Osteoblast (primary cell): ENCODE results near the gene SEMA6B. TPM values are rescaled to one million over a fixed set of nuclear protein-coding genes. Genes with fewer than 3 reads are reported as not detected.

Experiments
- DNase-seq: peaks from one replicate; pipeline ENCODE4 v3.0.0; 2011; ENCODE audit warnings: low spot score, mixed read lengths; ENCODE audit not compliant: insufficient read length; ENCODE audit errors: missing footprints
- H2AFZ ChIP-seq: 2 replicates; pipeline ENCODE4 v1.6.0; 2011; ENCODE audit warnings: mild to moderate bottlenecking, low read length
- H3K27ac ChIP-seq: 2 replicates; pipeline ENCODE4 v1.5.1; 2011; ENCODE audit warnings: mild to moderate bottlenecking, low read depth, low read length, moderate library complexity
- H3K27me3 ChIP-seq: 2 replicates; pipeline ENCODE4 v1.6.0; 2012; ENCODE audit warnings: mild to moderate bottlenecking, control low read depth, inconsistent platforms, low read length, moderate library complexity; ENCODE audit not compliant: insufficient read depth
- H3K36me3 ChIP-seq: 2 replicates; pipeline ENCODE4 v1.5.1; 2011; ENCODE audit warnings: mild to moderate bottlenecking, low read length, control low read depth, moderate library complexity; ENCODE audit not compliant: insufficient read depth
- H3K4me1 ChIP-seq: 2 replicates; pipeline ENCODE4 v1.5.1; 2011; ENCODE audit warnings: mild to moderate bottlenecking, low read length, control low read depth, moderate library complexity; ENCODE audit not compliant: insufficient read depth
- H3K4me2 ChIP-seq: 2 replicates; pipeline ENCODE4 v1.6.0; 2011; ENCODE audit warnings: mild to moderate bottlenecking, low read length; ENCODE audit not compliant: insufficient read depth
- H3K4me3 ChIP-seq: fragments of 200-600 bp; sonication (generic); 3 replicates; pipeline ENCODE4 v1.5.1; 2012; ENCODE audit warnings: mild to moderate bottlenecking, low read length, inconsistent platforms; ENCODE audit not compliant: insufficient read depth
- H3K79me2 ChIP-seq: 2 replicates; pipeline ENCODE4 v1.6.0; 2012; ENCODE audit warnings: mild to moderate bottlenecking, low read length, control low read depth, inconsistent platforms; ENCODE audit not compliant: insufficient read depth
- H3K9me3 ChIP-seq: 2 replicates; pipeline ENCODE4 v1.5.1; 2011; ENCODE audit warnings: low read depth, low read length, control low read depth
- H4K20me1 ChIP-seq: 2 replicates; pipeline ENCODE4 v1.6.0; 2012; ENCODE audit warnings: mild to moderate bottlenecking, low read length, control low read depth; ENCODE audit not compliant: insufficient read depth
- CTCF ChIP-seq: IDR thresholded peaks from 2 replicates; pipeline ENCODE4 v1.5.1; 2011; ENCODE audit warnings: mild to moderate bottlenecking, low read depth, low read length, moderate library complexity; ENCODE audit errors: extremely low read depth
- total RNA-seq: library from RNA; depleted of rRNA; stranded (reverse); fragments of >200 nt; gene quantifications from 2 replicates; pipeline ENCODE4 v1.2.3, GENCODE V29; 2012

SEMA6B gene
- total RNA-seq, 1 donor, result 0.36 TPM

GRCh38 chr19:4493929-4494690 is 65.4 kb downstream of the SEMA6B start:
- peak; percentile 75 for DNase-seq
- no peaks in the 10 kb centered on the region for H3K27me3 ChIP-seq
- peaks cover 4% of the 10 kb centered on the region for H4K20me1 ChIP-seq
- no peak overlapping the region for H3K4me3 ChIP-seq
- H3K79me2 ChIP-seq, result no peaks in the 10 kb centered on the region
- TF ChIP-seq CTCF, result no peak
- no peak overlapping the region for H3K4me2 ChIP-seq
- H3K27ac ChIP-seq, result no peak overlapping the region
- H3K4me1 ChIP-seq, result no peaks in the 10 kb centered on the region
- H2AFZ ChIP-seq, result no peak overlapping the region
- peaks cover 50% of the 10 kb centered on the region for H3K36me3 ChIP-seq
- no peaks in the 10 kb centered on the region for H3K9me3 ChIP-seq

- Histone ChIP-seq H4K20me1 (peaks cover 4% of the 10 kb centered on the region), H3K79me2 (no peaks in the 10 kb centered on the region), H3K27ac (no peak overlapping the region), H3K27me3 (no peaks in the 10 kb centered on the region), H3K4me3 (no peak overlapping the region), H3K36me3 (peaks cover 49% of the 10 kb centered on the region), H3K4me2 (no peak overlapping the region), H3K4me1 (no peaks in the 10 kb centered on the region), H3K9me3 (no peaks in the 10 kb centered on the region), H2AFZ (no peak overlapping the region)
- no peak for TF ChIP-seq CTCF
- peak; percentile 78 for DNase-seq
These were observed 66.2 kb downstream of the SEMA6B start for GRCh38 chr19:4493104-4493928.

Other genes with a start within 250 kb of the SEMA6B start
- gene STAP2, start 220.9 kb downstream of the SEMA6B start, total RNA-seq, result 2.4 and 2.5 TPM in 2 replicates
- 6.8 and 6.9 TPM in 2 replicates for gene MPND, start 216.1 kb downstream of the SEMA6B start, total RNA-seq
- gene SH3GL1, start 159.1 kb downstream of the SEMA6B start, total RNA-seq, result 83.2 and 84.9 TPM in 2 replicates
- 3.6 and 5.6 TPM in 2 replicates for gene CHAF1A, start 157.0 kb downstream of the SEMA6B start, total RNA-seq
- 120 and 136 TPM in 2 replicates for gene UBXN6, start 101.9 kb downstream of the SEMA6B start, total RNA-seq
- gene HDGFL2, start 87.4 kb downstream of the SEMA6B start, total RNA-seq, result 44.2 and 48.5 TPM in 2 replicates
- under 0.01 TPM in 2 replicates for gene PLIN4, start 41.2 kb downstream of the SEMA6B start, total RNA-seq
- gene PLIN5, start 24.5 kb downstream of the SEMA6B start, total RNA-seq, result 0.36 TPM in 1 of 2 replicates, not detected in the other
- not detected in 2 replicates for gene LRG1, start 19.6 kb downstream of the SEMA6B start, total RNA-seq
- 1.8 TPM in 2 replicates for gene TNFAIP8L1, start 79.8 kb upstream of the SEMA6B start, total RNA-seq
- gene MYDGF, start 110.7 kb upstream of the SEMA6B start, total RNA-seq, result 152 and 161 TPM in 2 replicates
- gene DPP9, start 164.2 kb upstream of the SEMA6B start, total RNA-seq, result 26.5 and 30.4 TPM in 2 replicates
- 10.3 and 12.7 TPM in 2 replicates for gene FEM1A, start 232.1 kb upstream of the SEMA6B start, total RNA-seq